ENCODE results near the gene HECTD4. TPM values are rescaled to one million over a fixed set of nuclear protein-coding genes. Genes with fewer than 3 reads are reported as not detected.
"Not testable (repeated sequence)": the region's sequence is repeated elsewhere in the genome, so short reads cannot be mapped to it uniquely, and the experiment has no call there.

Gene HECTD4
- total RNA-seq, 4 donors from 2014 or later: 26.6 to 47.1 (median 33.2) TPM

GRCh38 chr12:112238441-112238840 is 143.8 kb downstream of the HECTD4 start:
- no peak for TF ChIP-seq CTCF (IDR thresholded peaks at IDR 0.05)
- DNase-seq (ENCODE audit: low spot score): no peak
- no peak for ATAC-seq (ENCODE audit: low FRiP score)

DNA sequence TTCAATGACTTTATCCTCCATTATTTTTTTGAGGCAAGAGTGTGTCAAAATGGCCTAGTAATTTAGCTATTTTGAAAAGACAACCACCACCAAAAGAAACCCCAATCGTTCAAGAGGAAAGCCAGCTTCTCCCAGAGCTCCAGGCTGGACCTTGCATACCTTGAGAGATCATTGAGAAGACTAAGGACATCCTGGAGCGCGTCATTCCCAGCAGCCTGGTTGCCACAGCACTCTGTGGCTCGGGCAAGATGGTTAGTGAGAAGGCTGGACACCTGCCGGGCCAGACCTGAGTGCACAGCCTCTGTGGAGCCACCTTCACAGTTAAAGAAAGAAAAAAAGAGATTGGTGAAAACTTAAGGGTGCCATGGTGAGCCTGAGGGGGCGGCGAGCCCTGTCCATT is 145.4 kb downstream of the HECTD4 start:
- DNase-seq (ENCODE audit: low spot score) (no peak), ATAC-seq (ENCODE audit: low FRiP score) (no peak)
- no peak for TF ChIP-seq CTCF (IDR thresholded peaks at IDR 0.05)

DNA sequence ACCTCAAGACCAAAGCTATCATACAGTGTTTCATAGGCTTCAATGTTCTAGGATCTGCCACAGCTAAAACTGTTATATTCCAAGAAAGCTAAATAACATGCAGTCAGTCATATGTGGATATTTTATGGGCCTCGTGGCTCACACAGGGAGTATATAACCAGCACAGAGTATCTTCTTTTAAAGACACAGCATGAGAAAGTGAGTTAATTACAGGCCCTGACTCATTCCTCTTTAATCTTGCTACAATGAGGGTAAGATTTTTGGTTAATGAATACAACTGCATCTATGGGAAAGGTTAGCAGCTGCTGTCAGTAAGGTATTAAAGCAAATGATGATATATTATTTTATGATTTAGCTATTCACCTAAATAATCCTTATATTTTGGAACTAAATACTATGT is 145.8 kb downstream of the HECTD4 start:
- ATAC-seq (ENCODE audit: low FRiP score) (no peak), DNase-seq (ENCODE audit: low spot score) (no peak)
- no peak for TF ChIP-seq CTCF (IDR thresholded peaks at IDR 0.05)

DNA sequence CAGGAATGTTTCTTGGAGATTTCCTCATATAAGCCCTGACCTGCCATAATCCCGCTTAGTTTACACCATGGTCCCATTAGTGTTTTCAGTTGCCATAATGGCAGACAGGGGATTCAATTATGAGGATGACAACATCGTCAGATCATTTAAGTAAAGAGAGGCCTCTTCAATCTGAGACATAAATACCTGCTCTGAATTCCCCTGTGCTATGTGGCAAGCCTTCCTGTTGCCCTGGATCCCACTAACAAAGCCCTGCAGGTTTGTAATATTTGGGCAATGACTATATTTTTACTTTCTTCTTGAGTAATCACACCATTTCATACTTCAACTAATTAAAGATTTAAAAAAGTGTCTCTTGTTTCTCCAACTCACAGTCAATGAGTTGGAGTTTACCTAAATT is 147.9 kb downstream of the HECTD4 start:
- DNase-seq (ENCODE audit: low spot score) (no peak), ATAC-seq (ENCODE audit: low FRiP score) (no peak)
- TF ChIP-seq CTCF (IDR thresholded peaks at IDR 0.05): no peak

GRCh38 chr12:112233242-112233641 is 149.0 kb downstream of the HECTD4 start:
- ATAC-seq (ENCODE audit: low FRiP score): no peak
- no peak for DNase-seq (ENCODE audit: low spot score)
- no peak for TF ChIP-seq CTCF (IDR thresholded peaks at IDR 0.05)

DNA sequence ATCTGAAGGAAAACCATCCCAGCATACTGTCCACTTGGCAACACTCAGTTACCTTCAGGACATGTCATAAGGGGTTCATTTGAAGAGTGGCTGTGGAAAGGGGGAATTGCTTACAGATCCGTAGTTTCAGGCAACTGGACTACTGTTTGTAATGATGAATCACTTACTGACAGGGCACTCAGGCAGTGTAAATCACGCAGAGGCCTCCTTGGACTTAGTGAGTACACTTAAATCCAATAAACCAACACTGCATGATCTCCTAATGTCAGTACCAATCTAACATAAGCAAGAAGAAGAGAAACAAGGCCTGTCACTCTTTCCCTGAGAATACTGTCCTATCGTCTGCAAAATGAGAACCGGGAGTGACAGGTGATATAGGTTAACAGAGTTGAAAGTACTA is 152.1 kb downstream of the HECTD4 start:
- no peak for TF ChIP-seq CTCF (IDR thresholded peaks at IDR 0.05)
- DNase-seq (ENCODE audit: low spot score) (no peak), ATAC-seq (ENCODE audit: low FRiP score) (no peak)

DNA sequence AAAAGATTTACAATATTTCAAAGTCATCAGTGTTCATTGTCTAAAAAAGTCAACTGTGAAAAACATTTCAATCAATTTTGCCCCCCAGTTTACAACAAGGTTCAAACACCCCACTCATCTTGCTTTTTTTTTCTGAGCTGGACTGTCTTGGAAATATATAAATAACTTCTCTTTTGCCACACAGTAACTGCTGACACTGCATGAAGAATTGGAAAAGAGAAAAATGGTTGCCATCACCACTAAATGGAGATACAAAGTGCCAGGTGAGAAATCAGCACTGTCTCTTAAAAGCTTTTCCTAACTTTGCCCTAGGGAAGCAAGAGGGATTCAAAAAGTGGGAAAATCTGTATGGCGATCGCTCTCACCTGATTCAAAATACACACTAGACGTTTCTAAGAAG is 155.5 kb downstream of the HECTD4 start:
- TF ChIP-seq CTCF (IDR thresholded peaks at IDR 0.05): no peak
- no peak for DNase-seq (ENCODE audit: low spot score)
- no peak for ATAC-seq (ENCODE audit: low FRiP score)

DNA sequence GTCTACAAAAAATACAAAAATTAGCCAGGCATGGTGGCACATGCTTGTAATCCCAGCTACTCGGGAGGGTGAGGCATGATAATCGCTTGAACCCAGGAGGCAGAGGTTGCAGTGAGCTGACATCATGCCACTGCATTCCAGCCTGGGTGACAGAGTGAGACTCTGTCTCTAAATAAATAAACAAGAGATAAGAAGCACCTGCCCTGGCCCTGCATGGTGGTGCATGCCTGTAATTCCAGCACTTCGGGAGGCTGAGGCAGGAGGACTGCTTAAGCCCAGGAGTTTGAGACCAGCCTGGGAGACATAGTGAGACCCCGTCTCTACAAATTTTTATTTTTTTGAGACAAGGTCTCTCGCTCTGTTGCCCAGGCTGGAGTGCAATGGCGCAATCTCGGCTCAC is 161.6 kb downstream of the HECTD4 start:
- not testable (repeated sequence) for ATAC-seq (ENCODE audit: low FRiP score); DNase-seq (ENCODE audit: low spot score)
